ENCODE data around the gene GRN. TPM values are rescaled to one million over a fixed set of nuclear protein-coding genes. Genes with fewer than 3 reads are reported as not detected.

The GRN gene
- total RNA-seq, 1 donor: 241 TPM

- no peak overlapping the region for H3K4me3 ChIP-seq (ENCODE audit: low read depth, low read length)
- DNase-seq (ENCODE audit: low read depth): no peak
- TF ChIP-seq CTCF (IDR thresholded peaks at IDR 0.05; ENCODE audit: insufficient read depth, low read length): no peak
These were observed 30.6 kb upstream of the GRN start for GRCh38 chr17:44314524-44314868.

GRCh38 chr17:44314869-44315661 is 30.0 kb upstream of the GRN start:
- DNase-seq (ENCODE audit: low read depth): no peak
- H3K4me3 ChIP-seq (ENCODE audit: low read depth, low read length): peak overlapping the region; percentile 55

GRCh38 chr17:44315760-44316731 is 29.1 kb upstream of the GRN start:
- H3K4me3 ChIP-seq (ENCODE audit: low read depth, low read length): no peak overlapping the region
- no peak for TF ChIP-seq CTCF (IDR thresholded peaks at IDR 0.05; ENCODE audit: insufficient read depth, low read length)
- DNase-seq (ENCODE audit: low read depth): no peak

More at GRCh38 chr17:44314869-44315661, 30.0 kb upstream of the GRN start:
- no peak for TF ChIP-seq CTCF (IDR thresholded peaks at IDR 0.05; ENCODE audit: insufficient read depth, low read length)

GRCh38 chr17:44317545-44317944 is 27.6 kb upstream of the GRN start:
- H3K4me3 ChIP-seq (ENCODE audit: low read depth, low read length): no peak overlapping the region
- TF ChIP-seq CTCF (IDR thresholded peaks at IDR 0.05; ENCODE audit: insufficient read depth, low read length): no peak
- DNase-seq (ENCODE audit: low read depth): no peak

GRCh38 chr17:44318077-44318892 is 26.8 kb upstream of the GRN start:
- DNase-seq (ENCODE audit: low read depth): no peak

More at GRCh38 chr17:44318077-44318892, 26.8 kb upstream of the GRN start:
- no peak for TF ChIP-seq CTCF (IDR thresholded peaks at IDR 0.05; ENCODE audit: insufficient read depth, low read length)
- no peak overlapping the region for H3K4me3 ChIP-seq (ENCODE audit: low read depth, low read length)

Measured in fibroblast of the aortic adventitia (primary cell).